Measurements from ENCODE around the gene GPAT3. TPM values are rescaled to one million over a fixed set of nuclear protein-coding genes. Genes with fewer than 3 reads are reported as not detected.

Gene GPAT3
- total and polyA plus RNA-seq, 2 of the 8 experiments (the other 6 are each of a cell fraction or from before 2014, with no cell fraction given): 0.23 to 2.0 TPM

GRCh38 chr4:83563998-83564397, 28.1 kb downstream of the GPAT3 start (continued):
- TF ChIP-seq CHD7 (IDR thresholded peaks at IDR 0.05; ENCODE audit: insufficient replicate concordance, low read length): no peak
- no peak for TF ChIP-seq PHF8 (conservative IDR thresholded peaks at IDR 0.05; ENCODE audit: low read depth, low read length)
- no peak for TF ChIP-seq CTBP2 (IDR thresholded peaks at IDR 0.05; ENCODE audit: borderline replicate concordance, insufficient read depth, insufficient read length, low read length)
- no peak for TF ChIP-seq TAF7 (optimal IDR thresholded peaks at IDR 0.05; ENCODE audit: borderline replicate concordance, low read depth, low read length)
- TF ChIP-seq SRF (IDR thresholded peaks at IDR 0.05; ENCODE audit: low read depth, low read length): no peak
- no peak for TF ChIP-seq TAF1 (IDR thresholded peaks at IDR 0.05; ENCODE audit: low read depth, low read length)
- no peak for TF ChIP-seq CBX8 (IDR thresholded peaks at IDR 0.05; ENCODE audit: borderline replicate concordance, low read depth, low read length)
- TF ChIP-seq NRF1 (IDR thresholded peaks at IDR 0.05; ENCODE audit: low read depth, low read length): no peak
- TF ChIP-seq GTF2F1 (IDR thresholded peaks at IDR 0.05; ENCODE audit: borderline replicate concordance, low read depth, low read length): no peak
- no peak for TF ChIP-seq RNF2 (IDR thresholded peaks at IDR 0.05; ENCODE audit: borderline replicate concordance, low read depth, low read length, missing control alignments, poor library complexity, severe bottlenecking)
- TF ChIP-seq JUND (IDR thresholded peaks at IDR 0.05; ENCODE audit: low read length): no peak

All from H1 (cell line).